GM21526 (cell line): Measurements from ENCODE around the gene RHOC.

Experiments used
- ATAC-seq: cut with Tn5 transposase; IDR thresholded peaks from one replicate; pipeline ENCODE4 v1.9.1; 2021; ENCODE audit warnings: moderate library complexity; ENCODE audit not compliant: unreplicated experiment, low FRiP score

Gene RHOC

GRCh38 chr1:112703706-112704105, 3.2 kb downstream of the RHOC start:
- no peak for ATAC-seq

- no peak for ATAC-seq
These were observed 4.3 kb downstream of the RHOC start for GRCh38 chr1:112702420-112703261.

- ATAC-seq, result no peak
These were observed 4.9 kb downstream of the RHOC start for GRCh38 chr1:112702067-112702395.

- no peak for ATAC-seq
These were observed 5.5 kb downstream of the RHOC start for GRCh38 chr1:112701227-112702066.

DNA sequence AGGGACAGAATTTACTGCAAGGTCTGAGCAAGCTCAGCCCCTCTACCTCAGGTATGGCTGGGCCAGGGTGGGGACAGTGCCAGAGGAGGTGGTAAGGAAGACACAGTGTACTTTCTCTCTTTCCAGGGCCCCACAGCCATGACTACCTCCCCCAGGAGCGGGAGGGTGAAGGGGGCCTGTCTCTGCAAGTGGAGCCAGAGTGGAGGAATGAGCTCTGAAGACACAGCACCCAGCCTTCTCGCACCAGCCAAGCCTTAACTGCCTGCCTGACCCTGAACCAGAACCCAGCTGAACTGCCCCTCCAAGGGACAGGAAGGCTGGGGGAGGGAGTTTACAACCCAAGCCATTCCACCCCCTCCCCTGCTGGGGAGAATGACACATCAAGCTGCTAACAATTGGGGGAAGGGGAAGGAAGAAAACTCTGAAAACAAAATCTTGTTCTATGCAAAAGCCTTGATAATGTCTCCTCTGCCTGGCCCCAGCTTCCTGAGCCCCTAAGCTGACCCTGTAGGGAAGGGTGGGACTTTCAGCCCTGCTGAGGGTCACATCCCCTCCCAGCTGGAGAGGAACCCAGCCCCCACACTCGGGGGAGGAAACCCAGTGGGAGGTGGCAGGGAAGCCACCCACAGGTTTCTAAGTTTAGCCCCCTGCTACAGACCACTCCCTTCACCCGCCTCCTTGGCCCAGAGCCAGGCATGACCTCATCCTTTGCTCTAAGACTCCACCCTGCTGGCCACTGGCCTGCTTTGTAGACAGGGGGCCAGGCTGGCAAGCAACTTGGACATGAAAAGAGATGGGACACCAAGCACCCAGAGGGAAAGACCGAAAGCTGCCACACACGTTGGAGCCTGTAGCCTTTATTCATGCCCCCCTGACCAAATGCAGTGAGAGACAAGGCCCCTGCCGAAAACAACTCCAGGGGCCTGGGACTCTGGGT, 6.4 kb downstream of the RHOC start:
- no peak for ATAC-seq

- no peak for ATAC-seq
These were observed 7.3 kb downstream of the RHOC start for GRCh38 chr1:112699425-112700144.

GRCh38 chr1:112698366-112699310, 8.3 kb downstream of the RHOC start:
- ATAC-seq, result no peak

- no peak for ATAC-seq
These were observed 9.1 kb downstream of the RHOC start for GRCh38 chr1:112697781-112698201.

DNA sequence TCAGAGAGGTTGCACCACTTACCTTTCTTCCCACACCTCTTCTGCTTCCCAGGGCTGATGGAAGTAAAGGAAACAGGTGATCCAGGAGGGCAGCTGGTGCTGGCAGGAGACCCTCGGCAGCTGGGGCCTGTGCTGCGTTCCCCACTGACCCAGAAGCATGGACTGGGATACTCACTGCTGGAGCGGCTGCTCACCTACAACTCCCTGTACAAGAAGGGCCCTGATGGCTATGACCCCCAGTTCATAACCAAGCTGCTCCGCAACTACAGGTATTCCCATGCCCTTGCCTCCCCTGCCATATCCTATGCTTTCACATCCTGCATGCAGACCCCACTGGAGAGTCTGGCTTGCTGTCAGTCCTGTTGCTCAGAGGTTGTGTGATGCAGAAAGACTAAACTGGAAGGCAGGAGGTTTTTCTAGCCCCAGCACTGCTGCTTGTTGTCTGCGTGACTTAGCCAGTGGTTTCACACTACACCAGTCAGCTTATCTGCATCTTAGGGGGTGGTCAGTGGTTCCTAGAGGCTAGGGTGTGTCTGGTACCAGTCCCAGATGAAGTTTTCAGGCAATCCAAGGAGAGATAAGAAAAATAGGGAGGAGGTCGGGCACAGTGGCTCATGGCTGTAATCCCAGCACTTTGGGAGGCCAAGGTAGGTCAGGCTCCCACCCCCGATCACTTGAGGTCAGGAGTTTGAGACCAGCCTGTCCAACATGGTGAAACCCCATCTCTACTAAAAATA, 10.2 kb downstream of the RHOC start:
- no peak for ATAC-seq

GRCh38 chr1:112695276-112695675, 11.7 kb downstream of the RHOC start:
- no peak for ATAC-seq

DNA sequence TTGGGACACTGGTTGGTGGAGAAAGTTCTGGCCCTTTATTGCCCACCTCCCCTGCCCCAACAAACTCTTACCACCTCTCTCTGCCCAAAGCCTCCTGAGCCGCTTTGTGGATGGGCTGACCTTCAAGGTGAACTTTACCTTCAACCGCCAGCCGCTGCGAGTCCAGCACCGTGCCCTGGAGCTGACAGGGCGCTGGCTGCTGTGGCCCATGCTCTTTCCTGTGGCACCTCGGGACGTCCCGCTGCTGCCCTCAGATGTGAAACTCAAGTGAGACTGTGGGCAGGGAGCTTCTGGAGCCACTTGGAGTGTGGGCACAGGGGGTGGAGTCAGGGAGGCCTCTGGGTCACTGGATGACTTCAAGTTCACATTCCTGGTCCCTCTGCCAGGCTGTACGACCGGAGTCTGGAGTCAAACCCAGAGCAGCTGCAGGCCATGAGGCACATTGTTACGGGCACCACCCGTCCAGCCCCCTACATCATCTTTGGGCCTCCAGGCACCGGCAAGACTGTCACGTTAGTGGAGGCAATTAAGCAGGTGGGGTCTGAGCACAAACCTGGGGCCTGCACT, 12.5 kb downstream of the RHOC start:
- ATAC-seq, result no peak

DNA sequence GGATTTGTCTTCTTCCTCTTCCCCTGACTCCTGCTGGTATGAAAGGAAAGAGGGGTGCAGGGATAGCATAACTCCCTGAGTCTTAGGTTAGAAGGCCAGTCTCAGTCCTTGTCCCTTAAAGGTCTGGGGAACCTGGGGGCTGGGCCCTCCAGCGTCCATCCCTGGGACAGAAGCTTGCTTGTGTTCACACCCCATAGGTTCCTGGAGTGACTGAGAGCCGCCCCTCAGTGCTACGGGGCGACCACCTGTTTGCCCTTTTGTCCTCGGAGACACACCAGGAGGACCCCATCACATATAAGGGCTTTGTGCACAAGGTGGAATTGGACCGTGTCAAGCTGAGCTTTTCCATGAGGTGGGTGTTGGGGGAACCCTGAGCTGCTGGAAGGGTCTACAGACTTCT, 13.1 kb downstream of the RHOC start:
- ATAC-seq, result no peak

GRCh38 chr1:112692681-112693080, 14.2 kb downstream of the RHOC start:
- no peak for ATAC-seq

- no peak for ATAC-seq
These were observed 17.1 kb downstream of the RHOC start for GRCh38 chr1:112689842-112690237.

- ATAC-seq, result no peak
These were observed 17.6 kb downstream of the RHOC start for GRCh38 chr1:112689196-112689841.

DNA sequence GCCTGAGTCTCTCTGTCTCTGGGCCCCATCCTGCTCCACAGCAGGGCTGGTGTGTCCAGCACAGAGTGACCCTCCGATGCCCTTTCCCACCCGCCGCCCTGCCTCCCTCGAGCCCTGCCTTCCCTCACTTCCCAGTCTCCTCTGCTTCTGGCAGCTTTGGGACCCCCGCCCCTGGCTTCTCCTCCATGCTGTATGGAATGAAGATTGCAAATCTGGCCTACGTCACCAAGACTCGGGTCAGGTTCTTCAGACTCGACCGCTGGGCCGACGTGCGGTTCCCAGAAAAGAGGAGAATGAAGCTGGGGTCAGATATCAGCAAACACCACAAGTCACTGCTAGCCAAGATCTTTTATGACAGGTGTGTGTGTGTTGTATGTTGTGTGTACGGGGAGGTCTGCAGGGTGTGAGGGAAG, 18.1 kb downstream of the RHOC start:
- ATAC-seq, result no peak

GRCh38 chr1:112687785-112688496, 19.0 kb downstream of the RHOC start:
- ATAC-seq, result no peak
